OCI-LY3 (cell line): ENCODE results near the gene POFUT2.

Experiments
- H2AFZ ChIP-seq: fragments of 200-600, 300-600 bp; shearing (Covaris generic); 2 replicates; pipeline ENCODE4 v1.6.0; 2014; ENCODE audit warnings: antibody characterized with exemption, low read depth, low read length
- H3K27ac ChIP-seq: fragments of 200-600, 300-600 bp; sonication (generic); 2 replicates; pipeline ENCODE4 v1.5.1; 2014; ENCODE audit warnings: mild to moderate bottlenecking, low read length, moderate library complexity, mixed read lengths
- H3K27me3 ChIP-seq: fragments of 200-600, 300-600 bp; sonication (generic); 2 replicates; pipeline ENCODE4 v1.6.1; 2014; ENCODE audit warnings: low read depth, low read length, mixed read lengths
- H3K36me3 ChIP-seq: fragments of 200-600, 300-600 bp; sonication (generic); replicated peaks from 2 replicates; pipeline ENCODE3; 2014; ENCODE audit warnings: low read depth, low read length, mixed read lengths
- H3K4me1 ChIP-seq: fragments of 300-600, 200-600 bp; sonication (generic); 2 replicates; pipeline ENCODE4 v1.6.1; 2014; ENCODE audit warnings: low read length, mixed read lengths
- H3K4me2 ChIP-seq: fragments of 200-600, 300-600 bp; sonication (generic); 2 replicates; pipeline ENCODE4 v1.6.1; 2014; ENCODE audit warnings: low read length, mixed read lengths
- H3K4me3 ChIP-seq: fragments of 300-600, 200-600 bp; sonication (generic); 2 replicates; pipeline ENCODE4 v1.5.1; 2014; ENCODE audit warnings: antibody characterized with exemption, mild to moderate bottlenecking, low read length, moderate library complexity
- H3K79me2 ChIP-seq: fragments of 300-600, 200-600 bp; shearing (Covaris generic); 2 replicates; pipeline ENCODE4 v1.6.1; 2014; ENCODE audit warnings: mild to moderate bottlenecking, low read length, mixed read lengths
- H3K9ac ChIP-seq: fragments of 300-600, 200-600 bp; shearing (Covaris generic); 2 replicates; pipeline ENCODE4 v1.6.0; 2014; ENCODE audit warnings: mild to moderate bottlenecking, low read length, moderate library complexity
- H3K9me3 ChIP-seq: fragments of 200-600, 300-600 bp; shearing (Covaris generic); 2 replicates; pipeline ENCODE4 v1.6.1; 2014; ENCODE audit warnings: low read length, mixed read lengths; ENCODE audit not compliant: insufficient read depth
- H4K20me1 ChIP-seq: fragments of 200-600, 300-600 bp; sonication (generic); 2 replicates; pipeline ENCODE4 v1.6.1; 2016; ENCODE audit warnings: low read length, mixed read lengths; ENCODE audit not compliant: insufficient read depth
- CTCF ChIP-seq: fragments of 200-600, 300-600 bp; sonication (generic); IDR thresholded peaks from 2 replicates; pipeline ENCODE4 v1.5.1; 2014; ENCODE audit warnings: antibody characterized with exemption, low read length, low read depth
- EZH2phosphoT487 ChIP-seq: fragments of 200-600 bp; shearing (Covaris generic); IDR thresholded peaks from 2 replicates; pipeline ENCODE4 v1.6.1; 2018; ENCODE audit warnings: antibody characterized with exemption, mixed run types, low read depth

Gene POFUT2

GRCh38 chr21:45299864-45300785, 12.4 kb upstream of the POFUT2 start:
- Histone ChIP-seq H3K27me3 (no peaks in the 10 kb centered on the region), H3K4me2 (no peak overlapping the region), H4K20me1 (no peaks in the 10 kb centered on the region), H3K27ac (no peak overlapping the region), H3K79me2 (no peaks in the 10 kb centered on the region), H3K36me3 (no peaks in the 10 kb centered on the region), H3K9me3 (no peaks in the 10 kb centered on the region), H3K4me3 (no peak overlapping the region), H2AFZ (no peak overlapping the region), H3K4me1 (no peaks in the 10 kb centered on the region), H3K9ac (no peak overlapping the region)
- TF ChIP-seq CTCF (no peak), EZH2phosphoT487 (no peak)

GRCh38 chr21:45299026-45299863, 11.6 kb upstream of the POFUT2 start:
- Histone ChIP-seq H3K4me3 (no peak overlapping the region), H3K4me1 (no peaks in the 10 kb centered on the region), H3K27me3 (no peaks in the 10 kb centered on the region), H3K9me3 (no peaks in the 10 kb centered on the region), H3K4me2 (no peak overlapping the region), H3K9ac (no peak overlapping the region), H3K27ac (no peak overlapping the region), H2AFZ (no peak overlapping the region), H3K79me2 (no peaks in the 10 kb centered on the region), H4K20me1 (no peaks in the 10 kb centered on the region), H3K36me3 (no peaks in the 10 kb centered on the region)
- TF ChIP-seq CTCF (no peak), EZH2phosphoT487 (no peak)

- TF ChIP-seq CTCF = no peak
- TF ChIP-seq EZH2phosphoT487 = no peak
- Histone ChIP-seq H3K9me3 (no peaks in the 10 kb centered on the region), H2AFZ (no peak overlapping the region), H3K36me3 (no peaks in the 10 kb centered on the region), H3K79me2 (no peaks in the 10 kb centered on the region), H3K27ac (no peak overlapping the region), H3K4me3 (no peak overlapping the region), H3K4me1 (no peaks in the 10 kb centered on the region), H3K4me2 (no peak overlapping the region), H3K9ac (no peak overlapping the region), H3K27me3 (no peaks in the 10 kb centered on the region), H4K20me1 (no peaks in the 10 kb centered on the region)
Measured at GRCh38 chr21:45297869-45298268, 10.2 kb upstream of the POFUT2 start.

GRCh38 chr21:45297329-45297728, 9.6 kb upstream of the POFUT2 start:
- Histone ChIP-seq H4K20me1 (no peaks in the 10 kb centered on the region), H3K79me2 (no peaks in the 10 kb centered on the region), H3K27ac (no peak overlapping the region), H3K9me3 (no peaks in the 10 kb centered on the region), H3K4me3 (no peak overlapping the region), H3K4me1 (no peaks in the 10 kb centered on the region), H3K4me2 (no peak overlapping the region), H3K36me3 (no peaks in the 10 kb centered on the region), H2AFZ (no peak overlapping the region), H3K27me3 (no peaks in the 10 kb centered on the region), H3K9ac (no peak overlapping the region)
- no peak for TF ChIP-seq EZH2phosphoT487
- no peak for TF ChIP-seq CTCF
